Heart left ventricle (tissue), 16 donors: Measurements from ENCODE around the gene HMG20B. TPM values are rescaled to one million over a fixed set of nuclear protein-coding genes. Genes with fewer than 3 reads are reported as not detected.
A peak's percentile ranks its signal among the peaks of the same experiment; 100 is the strongest.

ENCODE experiments used
- ATAC-seq, 4 donors: fragments of 200-7000 bp; cut with Tn5 transposase; one replicate each; pipeline ENCODE4 v1.9.1; 2020 to 2022; ENCODE audit warnings: moderate library complexity in 4 of 4, mild to moderate bottlenecking in 3 of 4, moderate number of reproducible peaks in 1 of 4
- DNase-seq, 5 donors: peaks; one replicate each; pipeline ENCODE4 v3.0.0-alpha.2; 2020
- H3K27ac ChIP-seq, 12 donors: fragments of 200-600 bp; sonication (generic) in 4 of 12; one replicate each; pipeline versions ENCODE4 v1.5.0 to v1.8.0; 2016 to 2022; ENCODE audit warnings: mild to moderate bottlenecking in 2 of 12
- H3K27me3 ChIP-seq, 9 donors: fragments of 200-600 bp; sonication (generic) in 2 of 9; one replicate each; pipeline versions ENCODE4 v1.5.1 to v1.8.0; 2016 to 2022; ENCODE audit warnings: mild to moderate bottlenecking in 3 of 9
- H3K36me3 ChIP-seq, 9 donors: fragments of 200-600 bp; sonication (generic) in 2 of 9; one replicate each; pipeline versions ENCODE4 v1.5.0 to v1.8.0; 2018 to 2022; ENCODE audit warnings: mild to moderate bottlenecking in 2 of 9
- H3K4me1 ChIP-seq, 12 donors: fragments of 200-600 bp; sonication (generic) in 4 of 12; one replicate each; pipeline versions ENCODE4 v1.5.0 to v1.8.0; 2016 to 2022; ENCODE audit warnings: mild to moderate bottlenecking in 3 of 12
- H3K4me3 ChIP-seq, 12 donors: fragments of 200-600 bp; sonication (generic) in 4 of 12; one replicate each; pipeline versions ENCODE4 v1.5.0 to v1.8.0; 2017 to 2022; ENCODE audit warnings: mild to moderate bottlenecking in 9 of 12, moderate library complexity in 4 of 12
- H3K9me3 ChIP-seq, 12 donors: fragments of 200-600 bp; sonication (generic) in 4 of 12; one replicate each; pipeline versions ENCODE4 v1.5.0 to v1.8.0; 2016 to 2022; ENCODE audit warnings: mild to moderate bottlenecking in 1 of 12
- CTCF ChIP-seq, 12 donors: fragments of 200-600 bp; sonication (generic) in 4 of 12; IDR thresholded peaks; one replicate each; pipeline versions ENCODE4 v1.5.0 to v1.8.0; 2018 to 2022; ENCODE audit warnings: antibody characterized with exemption in 12 of 12, mild to moderate bottlenecking in 5 of 12
- POLR2A ChIP-seq, 2 donors: fragments of 450-650 bp; IDR thresholded peaks; one replicate each; pipeline ENCODE4 v1.6.1; 2017; ENCODE audit warnings: antibody characterized with exemption in 2 of 2, mild to moderate bottlenecking in 2 of 2, moderate library complexity in 2 of 2
- WGBS, 4 donors: extraction: QIAGEN DNeasy Blood & Tissue Kit in 2 of 4; methylation state at CpG; one replicate each; pipeline versions ENCODE4 v1.1.5 to v1.1.7; 2013 to 2018; 5-methylcytosine and 5-hydroxymethylcytosine counted together
- intact Hi-C, 10 donors: fragments of 100-400 bp; cut with DNase I; formaldehyde crosslinking; loops; one replicate each; pipeline versions ENCODE4 v1.11.1 to v1.14.2; 2022
- polyA plus RNA-seq, 2 donors: library from polyadenylated mRNA; stranded (reverse); fragments of 200-250 nt; gene quantifications; one replicate each; pipeline ENCODE4 v1.2.3, GENCODE V29; 2013
- total RNA-seq, 9 donors: library from RNA; depleted of rRNA in 2 of 9; stranded (reverse); fragments of >200 nt in 2 of 9; fragmentation: NEBNext Ultra II Directional in 3 of 9; extraction: Animal tissue kit (Norgen Biotek cat#: 25700) in 3 of 9; gene quantifications; one replicate each; pipeline versions ENCODE4 v1.1.0 to v1.2.4, GENCODE V29; 2016 to 2023
- donor health status: ischemic (EF 13 %, LVEDD 7.1; RV severe dilation, severe dysfunction).
- donor health status: healthy with polysubstance abuse.
- donor health status: DM: no; HTN: yes; CAD: no.
- donor health status: DM: no; HTN: no; CAD: no.
- donor health status: ischemic (EF 25% LVEDD 6.9; RV normal size, moderate dysfunction).
- donor health status: ischemic (EF 25% LVEDD 5.7; RV mildly dilated, moderate dysfunction).
- donor health status: healthy.
- donor health status: DM: yes; HTN: yes; CAD: no.
- donor health status: ischemic (EF 35%, LVEDD 5.7; RV mildly dilated, moderate dysfunction).
- donor health status: nonischemic (EF 11% LVEDD 7.7; RV severe dilation, severe dysfunction).
- donor health status: DM: yes; HTN: yes; CAD: no.
- donor health status: PGD.
- donor health status: ischemic (EF 29% LVEDD 5.4; RV normal size, mild dysfunction).
- donor health status: nonischemic (EF 23%, LVEDD 6.1; RV moderate dilation, normal function).

The HMG20B gene
- total and polyA plus RNA-seq, 11 donors = 24.8 to 68.6 (median 42.1) TPM

- intact Hi-C loops = no loop called here
- Histone ChIP-seq H3K36me3 (peaks cover 0 to 78% (median 50%) of the 10 kb centered on the region in 9 donors), H3K4me1 (peaks cover 0 to 7% (median 0%) of the 10 kb centered on the region in 12 donors), H3K9me3 (no peaks in the 10 kb centered on the region), H3K27me3 (no peaks in the 10 kb centered on the region), H3K4me3 (no peak overlapping the region), H3K27ac (no peak overlapping the region)
- DNase-seq (no peak), ATAC-seq (no peak)
- 93 to 96% (median 93%) methylated on average over 20 of the region's 20 CpGs for WGBS, 4 donors
- no peak for TF ChIP-seq CTCF (IDR thresholded peaks at IDR 0.05)
- no peak for TF ChIP-seq POLR2A (IDR thresholded peaks at IDR 0.05)
Observed at GRCh38 chr19:3524904-3525451, 47.8 kb upstream of the HMG20B start.

- intact Hi-C loops = no loop called here
- Histone ChIP-seq H3K9me3 (no peaks in the 10 kb centered on the region), H3K4me3 (no peak overlapping the region), H3K27me3 (no peaks in the 10 kb centered on the region), H3K36me3 (peaks cover 0 to 76% (median 60%) of the 10 kb centered on the region in 9 donors), H3K4me1 (no peaks in the 10 kb centered on the region), H3K27ac (no peak overlapping the region)
- no peak for TF ChIP-seq POLR2A (IDR thresholded peaks at IDR 0.05)
- TF ChIP-seq CTCF (IDR thresholded peaks at IDR 0.05) = peak in 1 of 12 donors; percentile 7
- WGBS, 4 donors = 94 to 97% (median 96%) methylated on average over 18 to 28 of the region's 28 CpGs
- no peak for ATAC-seq
- DNase-seq = no peak
Observed at GRCh38 chr19:3526507-3527237, 46.1 kb upstream of the HMG20B start.

- H3K9me3 ChIP-seq = no peaks in the 10 kb centered on the region
- H3K4me3 ChIP-seq = no peak overlapping the region
- TF ChIP-seq CTCF (IDR thresholded peaks at IDR 0.05) (no peak), POLR2A (IDR thresholded peaks at IDR 0.05) (no peak)
- 96 to 98% (median 97%) methylated on average over 21 of the region's 21 CpGs for WGBS, 4 donors
- H3K27me3 ChIP-seq = no peaks in the 10 kb centered on the region
- intact Hi-C loops = no loop called here
- peaks cover 0 to 77% (median 67%) of the 10 kb centered on the region in 9 donors for H3K36me3 ChIP-seq
- H3K4me1 ChIP-seq = no peaks in the 10 kb centered on the region
- no peak overlapping the region for H3K27ac ChIP-seq
- no peak for ATAC-seq
- DNase-seq = no peak
Observed at GRCh38 chr19:3527238-3527910, 45.4 kb upstream of the HMG20B start.

DNA sequence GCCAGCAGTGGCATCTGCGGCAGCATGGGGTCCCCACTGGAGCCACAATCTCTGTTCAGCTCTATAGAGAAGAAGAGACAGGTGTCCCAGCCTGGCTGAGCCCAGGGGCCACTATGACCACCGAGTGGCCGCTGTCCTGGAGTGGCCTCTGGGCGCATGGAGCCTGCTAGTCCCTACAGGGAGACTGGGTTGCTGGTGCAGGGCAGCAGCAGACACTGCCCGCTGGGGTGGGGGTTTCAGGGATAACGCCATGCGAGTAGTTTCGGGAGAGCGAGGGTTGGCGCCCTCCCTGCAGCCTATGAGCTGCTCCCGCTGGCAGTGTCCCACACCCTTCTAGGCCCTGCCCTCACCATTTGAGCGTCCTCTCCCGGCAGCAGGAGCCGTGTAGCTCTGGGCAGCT is 44.7 kb upstream of the HMG20B start:
- 91 to 97% (median 97%) methylated on average over 13 to 14 of the region's 14 CpGs for WGBS, 4 donors
- Histone ChIP-seq H3K4me3 (no peak overlapping the region), H3K9me3 (no peaks in the 10 kb centered on the region), H3K36me3 (peaks cover 0 to 77% (median 68%) of the 10 kb centered on the region in 9 donors), H3K4me1 (no peaks in the 10 kb centered on the region), H3K27me3 (no peaks in the 10 kb centered on the region), H3K27ac (no peak overlapping the region)
- DNase-seq = no peak
- TF ChIP-seq POLR2A (IDR thresholded peaks at IDR 0.05) = no peak
- TF ChIP-seq CTCF (IDR thresholded peaks at IDR 0.05) = no peak
- intact Hi-C loops = no loop called here
- ATAC-seq = no peak
